Measurements from ENCODE around the gene PRKG1.

PRKG1 gene

DNA sequence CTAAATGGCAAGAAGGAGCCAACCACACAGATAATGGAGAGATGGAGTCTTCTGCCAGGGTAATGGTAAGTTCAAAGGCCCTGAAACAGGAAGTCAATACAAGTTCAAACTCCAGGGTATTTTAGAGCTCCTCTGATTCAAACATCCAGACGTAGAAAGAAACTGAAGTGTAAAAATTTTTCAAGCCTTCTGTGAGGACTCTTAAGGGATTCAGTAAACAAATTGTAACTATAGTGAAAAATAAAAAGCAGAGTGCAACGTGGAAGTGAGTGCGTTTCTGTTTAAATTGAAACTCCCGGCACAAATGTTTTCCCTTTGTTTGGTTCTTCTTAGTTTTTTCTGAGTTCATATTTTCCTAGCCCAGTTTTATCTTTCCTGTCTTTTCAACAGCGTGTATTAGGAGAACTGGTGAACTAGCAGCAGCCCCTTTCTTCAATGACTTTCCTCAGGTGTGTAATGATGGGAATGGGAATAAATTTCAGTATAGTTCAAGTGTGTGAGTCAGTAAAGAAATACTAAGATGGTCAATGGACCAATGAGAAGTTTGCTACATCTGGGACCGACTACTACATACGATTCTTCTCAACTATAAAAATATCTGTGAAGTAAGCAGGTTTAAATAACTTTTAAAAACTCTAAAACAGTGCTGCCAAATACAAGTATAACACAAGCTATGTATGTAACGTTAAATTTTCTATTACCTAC lies 326.3 kb downstream of the PRKG1 start:
- H3K4me3 ChIP-seq (ENCODE audit: low read length): no peak overlapping the region
- TF ChIP-seq ZNF274 (IDR thresholded peaks at IDR 0.05; ENCODE audit: low read depth, low read length): no peak

DNA sequence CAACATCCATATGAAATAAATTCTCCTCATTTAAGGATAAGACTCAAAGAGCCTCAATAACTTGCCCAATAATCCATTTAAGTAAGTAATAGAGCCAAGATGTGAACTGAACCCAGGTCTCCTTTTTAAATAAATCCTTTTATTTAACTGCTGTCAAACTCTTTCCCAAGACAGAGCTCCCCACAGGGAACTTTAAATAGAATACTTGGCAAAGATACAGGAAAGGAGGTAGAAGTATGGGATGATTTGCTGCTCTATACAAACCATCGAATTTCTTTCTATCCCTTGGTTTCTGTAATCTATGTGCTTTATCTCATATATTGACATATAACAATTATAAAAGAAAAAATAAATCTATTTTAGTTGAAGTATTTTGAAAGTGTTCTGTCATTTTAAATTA lies 329.2 kb downstream of the PRKG1 start:
- H3K4me3 ChIP-seq (ENCODE audit: low read length): no peak overlapping the region
- no peak for TF ChIP-seq ZNF274 (IDR thresholded peaks at IDR 0.05; ENCODE audit: low read depth, low read length)

- H3K4me3 ChIP-seq (ENCODE audit: low read length): no peak overlapping the region
- TF ChIP-seq ZNF274 (IDR thresholded peaks at IDR 0.05; ENCODE audit: low read depth, low read length): no peak
These were observed 331.5 kb downstream of the PRKG1 start for GRCh38 chr10:51405580-51406351.

DNA sequence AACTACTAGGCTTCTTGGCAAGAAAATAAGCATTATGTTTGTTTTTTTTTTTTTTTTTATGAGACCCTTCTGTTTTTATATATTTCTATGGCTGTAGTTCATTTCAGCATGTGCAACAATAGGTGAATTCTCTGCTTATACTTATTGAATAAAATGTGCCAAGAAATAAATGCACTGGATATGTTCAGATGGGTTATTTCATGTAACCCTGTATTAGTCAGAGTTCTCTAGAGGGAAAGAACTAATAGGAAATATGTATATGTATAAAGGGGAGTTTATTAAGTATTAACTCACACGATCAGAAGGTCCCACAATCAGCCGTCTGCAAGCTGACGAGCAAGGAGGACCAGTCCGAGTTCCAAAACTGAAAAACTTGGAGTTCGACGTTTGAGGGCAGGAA lies 332.3 kb downstream of the PRKG1 start:
- no peak for TF ChIP-seq ZNF274 (IDR thresholded peaks at IDR 0.05; ENCODE audit: low read depth, low read length)
- no peak overlapping the region for H3K4me3 ChIP-seq (ENCODE audit: low read length)

DNA sequence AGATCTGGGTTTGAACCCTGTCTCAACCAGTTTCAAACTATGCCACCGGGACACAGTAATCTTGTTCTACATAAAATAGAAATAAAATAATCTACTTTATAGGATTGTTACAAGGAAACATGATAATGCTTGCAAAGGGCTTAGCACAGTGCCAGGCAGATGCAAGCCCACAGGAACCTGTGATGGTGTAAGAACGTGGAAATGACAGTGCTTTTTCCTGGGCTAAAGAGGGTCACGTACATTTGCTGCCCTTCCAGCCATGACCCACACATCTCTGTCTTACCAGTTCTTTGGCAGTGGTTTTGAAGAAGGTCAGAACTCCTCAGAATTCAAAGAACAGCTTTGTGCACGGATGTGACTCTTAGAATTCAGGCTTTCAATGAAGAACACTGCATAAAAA lies 342.2 kb downstream of the PRKG1 start:
- H3K4me3 ChIP-seq (ENCODE audit: low read length): no peak overlapping the region
- no peak for TF ChIP-seq ZNF274 (IDR thresholded peaks at IDR 0.05; ENCODE audit: low read depth, low read length)

GRCh38 chr10:51419196-51420093 lies 345.2 kb downstream of the PRKG1 start:
- no peak overlapping the region for H3K4me3 ChIP-seq (ENCODE audit: low read length)
- TF ChIP-seq ZNF274 (IDR thresholded peaks at IDR 0.05; ENCODE audit: low read depth, low read length): no peak

- no peak overlapping the region for H3K4me3 ChIP-seq (ENCODE audit: low read length)
These were observed 347.6 kb downstream of the PRKG1 start for GRCh38 chr10:51421853-51422252.

DNA sequence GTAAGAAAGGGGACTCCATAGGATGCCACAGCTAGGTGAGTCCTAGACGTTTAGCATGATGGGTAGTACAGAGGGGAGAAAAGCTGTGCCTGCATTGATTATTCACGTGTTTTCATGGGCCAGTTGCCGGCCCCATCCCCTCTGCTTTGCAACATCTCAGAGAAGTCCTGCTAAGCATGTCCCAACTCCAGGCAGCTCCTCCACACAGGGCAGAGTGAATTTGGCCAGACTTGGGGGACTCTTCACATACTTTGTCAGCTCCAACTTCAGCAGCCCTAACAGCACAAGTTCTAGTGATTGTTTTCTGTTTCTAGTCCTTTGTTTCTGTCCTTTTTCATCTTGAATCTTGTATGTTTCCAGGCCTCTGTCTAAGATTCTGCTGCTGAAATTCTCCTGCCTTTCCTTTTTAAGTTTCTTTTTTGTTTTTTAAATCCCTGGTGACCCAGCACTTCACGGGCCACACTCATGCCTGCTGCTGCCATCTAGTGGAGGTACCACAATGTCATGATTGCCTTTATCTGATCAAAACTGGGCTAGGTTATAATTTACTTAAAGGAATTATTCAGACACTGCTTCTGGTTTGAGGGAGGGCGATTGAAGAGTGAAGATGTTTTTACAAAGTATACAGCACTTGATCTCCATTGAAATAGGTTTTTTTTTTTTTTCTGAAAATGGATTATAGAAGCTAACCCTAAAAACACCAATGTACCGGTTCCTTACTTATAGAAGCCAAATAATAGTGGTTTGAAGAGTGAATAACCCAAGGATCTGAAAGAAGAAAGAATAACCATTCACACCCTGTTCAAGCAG lies 348.2 kb downstream of the PRKG1 start:
- TF ChIP-seq ZNF274 (IDR thresholded peaks at IDR 0.05; ENCODE audit: low read depth, low read length): no peak
- H3K4me3 ChIP-seq (ENCODE audit: low read length): no peak overlapping the region

More at GRCh38 chr10:51421853-51422252, 347.6 kb downstream of the PRKG1 start:
- TF ChIP-seq ZNF274 (IDR thresholded peaks at IDR 0.05; ENCODE audit: low read depth, low read length): no peak

GRCh38 chr10:51423121-51423452 lies 348.8 kb downstream of the PRKG1 start:
- no peak for TF ChIP-seq ZNF274 (IDR thresholded peaks at IDR 0.05; ENCODE audit: low read depth, low read length)
- H3K4me3 ChIP-seq (ENCODE audit: low read length): no peak overlapping the region

DNA sequence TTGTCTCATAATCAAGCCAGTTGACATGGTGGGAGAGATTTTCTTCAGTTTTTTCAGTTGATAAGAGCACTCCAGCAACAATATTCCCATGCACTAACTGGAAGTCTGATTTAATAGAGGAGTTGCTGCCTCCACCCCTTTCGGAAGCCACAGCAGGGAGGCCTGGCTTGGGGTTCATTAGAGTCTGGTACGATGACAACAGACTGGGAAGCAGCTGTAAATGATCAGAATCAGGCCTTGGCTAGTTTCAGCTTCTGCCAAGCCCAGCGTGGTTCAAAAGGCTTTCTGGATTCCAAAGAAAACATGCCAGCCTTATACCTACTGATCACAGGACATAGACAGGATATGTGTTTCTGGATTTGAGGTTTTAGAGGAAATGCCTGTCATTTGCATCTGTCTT lies 351.1 kb downstream of the PRKG1 start:
- no peak overlapping the region for H3K4me3 ChIP-seq (ENCODE audit: low read length)
- TF ChIP-seq ZNF274 (IDR thresholded peaks at IDR 0.05; ENCODE audit: low read depth, low read length): no peak

DNA sequence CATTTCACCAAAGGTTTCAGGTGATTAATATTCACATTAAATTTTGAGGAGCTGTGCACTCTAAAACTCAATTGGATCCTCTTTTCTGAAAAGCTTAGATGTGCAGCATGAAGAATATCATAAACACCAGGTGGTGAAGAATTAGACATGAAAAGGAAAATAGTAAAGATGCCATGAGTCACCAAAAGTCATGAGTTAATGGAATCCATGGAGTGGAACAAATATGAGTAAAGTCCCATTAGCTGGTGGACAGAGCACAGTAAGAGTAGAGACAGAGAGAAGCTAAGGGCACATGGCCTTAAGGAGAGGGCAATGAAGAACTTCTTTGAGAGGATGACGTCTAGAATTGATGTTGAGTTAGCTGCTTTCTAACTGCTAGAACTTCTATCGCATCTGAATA lies 353.5 kb downstream of the PRKG1 start:
- H3K4me3 ChIP-seq (ENCODE audit: low read length): no peak overlapping the region
- no peak for TF ChIP-seq ZNF274 (IDR thresholded peaks at IDR 0.05; ENCODE audit: low read depth, low read length)

DNA sequence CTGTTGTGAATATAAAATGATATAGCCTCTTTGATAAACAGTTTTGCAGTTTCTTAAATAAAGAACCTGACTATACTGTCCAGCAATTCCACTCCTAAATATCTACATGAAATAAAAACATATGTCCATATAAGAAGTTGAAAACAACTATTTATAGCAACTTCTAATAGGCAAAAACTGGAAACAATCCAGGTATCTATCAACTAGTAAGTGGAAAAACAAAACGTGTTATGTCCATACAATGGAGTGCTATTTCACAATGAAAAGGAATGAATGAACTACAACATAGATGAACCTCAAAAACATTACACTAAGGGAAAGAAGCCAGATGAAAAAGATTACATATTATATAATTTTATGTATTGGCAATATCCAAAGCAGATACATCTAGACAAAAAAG lies 356.2 kb downstream of the PRKG1 start:
- no peak for TF ChIP-seq ZNF274 (IDR thresholded peaks at IDR 0.05; ENCODE audit: low read depth, low read length)
- no peak overlapping the region for H3K4me3 ChIP-seq (ENCODE audit: low read length)

- H3K4me3 ChIP-seq (ENCODE audit: low read length): no peak overlapping the region
- no peak for TF ChIP-seq ZNF274 (IDR thresholded peaks at IDR 0.05; ENCODE audit: low read depth, low read length)
These were observed 359.7 kb downstream of the PRKG1 start for GRCh38 chr10:51433949-51434475.
